HG02610 (cell line): ENCODE measurements around the gene CIART.
"Not testable (repeated sequence)": the region's sequence is repeated elsewhere in the genome, so short reads cannot be mapped to it uniquely, and the experiment has no call there.

Source experiments
- ATAC-seq: cut with Tn5 transposase; IDR thresholded peaks from one replicate; pipeline ENCODE4 v1.9.1; 2021; ENCODE audit warnings: mild to moderate bottlenecking, moderate library complexity; ENCODE audit not compliant: unreplicated experiment

Gene CIART, protein sequence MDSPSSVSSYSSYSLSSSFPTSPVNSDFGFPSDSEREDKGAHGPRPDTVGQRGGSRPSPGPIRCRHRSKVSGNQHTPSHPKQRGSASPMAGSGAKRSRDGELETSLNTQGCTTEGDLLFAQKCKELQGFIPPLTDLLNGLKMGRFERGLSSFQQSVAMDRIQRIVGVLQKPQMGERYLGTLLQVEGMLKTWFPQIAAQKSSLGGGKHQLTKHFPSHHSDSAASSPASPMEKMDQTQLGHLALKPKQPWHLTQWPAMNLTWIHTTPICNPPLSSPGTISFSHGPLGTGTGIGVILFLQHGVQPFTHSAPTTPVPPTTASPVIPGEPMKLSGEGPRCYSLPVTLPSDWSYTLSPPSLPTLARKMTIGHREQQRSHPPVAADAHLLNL

GRCh38 chr1:150281758-150282557, at the start of gene CIART:
TSS of gene CIART (plus strand) at chr1:150282554. CDS start at chr1:150283268, 714 bp downstream.
- peak; percentile 78 for ATAC-seq

DNA sequence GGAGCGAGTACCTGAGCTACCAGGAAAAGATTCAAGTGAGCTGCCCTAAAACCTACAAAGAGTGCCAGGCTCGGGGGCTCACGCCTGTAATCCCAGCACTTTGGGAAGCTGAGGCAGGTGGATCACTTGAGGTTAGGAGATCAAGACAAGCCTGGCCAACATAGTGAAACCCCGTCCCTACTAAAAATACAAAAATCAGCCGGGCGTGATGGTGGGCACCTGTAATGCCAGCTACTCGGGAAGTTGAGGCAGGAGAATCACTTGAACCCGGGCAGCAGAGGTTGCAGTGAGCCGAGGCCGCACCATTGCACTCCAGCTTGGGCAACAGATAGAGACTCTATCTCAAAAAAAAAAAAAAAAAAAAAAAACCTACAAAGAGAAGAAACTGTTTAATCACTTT, 49.4 kb upstream of the CIART start:
- ATAC-seq = not testable (repeated sequence)

- no peak for ATAC-seq
Observed at GRCh38 chr1:150233359-150234308, 48.7 kb upstream of the CIART start.

DNA sequence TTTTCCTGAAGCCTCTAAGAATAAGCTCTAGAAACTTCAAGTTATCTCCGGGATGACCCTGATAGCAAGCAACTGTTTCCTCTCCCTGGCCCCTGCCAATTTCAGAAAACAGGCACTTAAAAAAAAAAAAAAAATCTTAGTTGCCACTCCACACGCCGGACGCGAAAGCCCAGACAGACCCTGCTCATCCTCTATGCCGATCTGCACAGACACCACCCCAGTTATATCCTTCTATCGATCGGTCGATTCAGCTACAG, 48.1 kb upstream of the CIART start:
- no peak for ATAC-seq

- ATAC-seq = peak; percentile 44
Observed at GRCh38 chr1:150234566-150235293, 47.6 kb upstream of the CIART start.

DNA sequence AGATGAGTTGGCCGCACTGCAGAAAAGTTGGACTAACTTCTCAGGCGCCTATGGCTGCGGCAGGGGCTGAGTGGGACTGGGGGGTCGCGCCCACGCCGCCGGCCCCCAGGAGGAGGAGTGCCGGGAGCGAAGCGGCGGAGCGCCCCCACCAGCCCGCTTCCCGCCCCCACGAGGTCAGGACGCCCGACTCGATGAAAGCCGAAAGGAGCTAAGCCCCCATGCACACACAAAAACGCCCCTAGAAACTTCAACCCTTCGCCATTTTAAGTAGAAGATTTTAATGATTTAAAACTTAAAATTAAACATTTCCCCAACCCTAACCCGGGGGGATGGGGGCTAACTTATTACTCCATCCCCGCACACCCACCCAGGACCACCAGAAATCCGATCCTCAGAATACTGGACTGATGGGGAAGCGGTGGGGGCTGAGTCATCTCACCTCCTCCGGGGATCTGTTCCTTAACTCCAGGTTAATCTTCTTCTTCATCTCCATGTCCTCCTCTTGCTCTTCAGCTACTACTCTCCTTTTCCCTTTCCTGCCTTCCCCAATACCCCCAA, 47.0 kb upstream of the CIART start:
- ATAC-seq = no peak

DNA sequence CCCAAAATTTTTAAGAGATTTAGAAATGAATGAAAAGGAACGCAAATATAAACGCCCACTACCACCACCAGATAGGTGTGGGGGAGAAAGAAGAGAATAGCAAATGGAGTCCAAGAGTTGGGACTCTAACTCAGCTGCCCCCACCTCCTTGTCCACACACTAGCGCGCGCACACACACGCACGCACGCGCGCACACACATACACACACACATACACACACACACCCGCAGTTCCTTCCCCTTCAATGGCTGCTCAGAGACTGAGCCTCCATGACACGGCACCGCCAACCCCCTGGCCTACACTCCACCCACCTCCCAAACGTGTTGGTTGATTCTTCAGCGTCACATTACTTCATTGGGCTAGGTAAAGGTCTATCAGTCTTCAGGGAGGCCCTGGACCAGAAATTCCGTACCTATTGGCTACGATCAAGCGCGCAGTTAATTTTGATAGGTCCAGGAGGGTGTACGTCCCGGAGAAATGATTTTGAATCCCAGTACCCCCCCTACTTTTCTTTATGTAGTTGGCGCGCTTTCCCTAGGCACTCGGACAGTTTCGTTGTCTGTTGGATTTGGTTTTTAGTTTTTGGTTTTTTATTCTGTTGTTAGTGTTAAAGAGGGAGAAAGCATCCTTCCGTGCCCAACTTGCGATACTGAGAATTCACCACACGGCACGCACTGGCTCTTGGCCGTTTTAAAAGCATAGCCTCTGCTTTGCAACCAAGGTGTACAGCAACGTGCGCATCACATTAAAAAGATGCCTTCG, 46.3 kb upstream of the CIART start, which contains the start of gene ANP32E:
Gene ANP32E, minus strand, starts transcription at position 261 of the 762 bp plus-strand sequence. CDS start 326 bp downstream, outside the sequence.
- peak; percentile 82 for ATAC-seq

DNA sequence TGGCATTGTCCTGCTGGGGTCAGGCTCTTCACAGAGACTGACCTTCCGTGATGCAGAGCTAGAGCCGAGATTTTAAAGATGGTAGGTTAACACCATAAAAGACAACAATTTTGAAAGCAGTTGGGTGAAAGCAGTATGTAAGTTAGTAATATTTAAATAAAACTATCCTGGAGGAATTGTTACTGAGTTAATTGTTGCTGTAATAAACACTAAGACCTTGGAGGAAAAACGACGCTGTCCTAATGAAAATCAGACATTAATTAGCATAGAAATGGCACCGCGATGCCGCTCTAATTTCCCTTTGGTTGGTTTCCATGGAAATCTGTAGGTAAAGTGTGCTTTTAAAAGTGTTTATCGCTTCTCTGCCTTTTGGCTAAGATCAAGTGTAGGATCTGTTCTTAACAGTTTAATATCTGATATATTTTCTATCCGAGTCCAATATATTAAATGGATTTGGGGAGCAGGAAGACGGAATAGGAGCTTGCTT, 45.7 kb upstream of the CIART start:
- no peak for ATAC-seq

- ATAC-seq = not testable (repeated sequence)
Observed at GRCh38 chr1:150237176-150237575, 45.2 kb upstream of the CIART start.

DNA sequence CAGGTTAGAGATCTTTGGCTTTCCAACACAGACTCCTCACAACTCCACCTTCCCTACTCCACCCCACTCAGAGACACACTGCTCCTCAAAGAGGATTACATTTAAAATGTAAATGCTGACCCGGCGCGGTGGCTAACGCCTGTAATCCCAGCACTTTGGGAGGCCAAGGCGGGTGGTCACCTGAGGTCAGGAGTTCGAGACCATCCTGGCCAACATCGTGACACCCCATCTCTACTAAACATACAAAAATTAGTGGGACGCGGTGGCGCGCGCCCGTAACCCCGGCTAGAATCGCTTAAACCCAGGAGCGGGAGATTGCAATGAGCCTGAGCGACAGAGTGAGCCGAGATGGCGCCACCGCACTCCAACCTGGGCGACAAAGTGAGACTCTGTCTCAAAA, 44.6 kb upstream of the CIART start:
- ATAC-seq = no peak

DNA sequence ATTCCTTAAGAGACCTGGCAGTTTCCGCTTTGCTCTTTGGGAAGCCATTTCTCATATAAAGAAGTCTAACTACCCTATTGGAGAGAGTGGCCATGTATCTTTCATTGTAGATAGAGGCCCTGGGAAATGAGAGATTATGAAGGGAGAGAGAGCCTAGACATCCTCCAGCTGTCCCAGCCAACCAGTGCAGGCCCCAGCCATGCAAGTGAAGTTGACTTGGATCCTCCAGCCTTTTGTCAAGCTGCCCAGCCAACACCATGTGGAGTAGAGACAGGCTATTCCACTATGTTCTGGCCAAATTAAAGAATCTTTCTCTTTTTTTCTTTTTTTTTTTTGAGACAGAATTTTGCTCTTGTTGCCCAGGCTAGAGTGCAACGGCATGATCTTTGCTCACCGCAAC, 39.4 kb upstream of the CIART start:
- ATAC-seq = no peak

DNA sequence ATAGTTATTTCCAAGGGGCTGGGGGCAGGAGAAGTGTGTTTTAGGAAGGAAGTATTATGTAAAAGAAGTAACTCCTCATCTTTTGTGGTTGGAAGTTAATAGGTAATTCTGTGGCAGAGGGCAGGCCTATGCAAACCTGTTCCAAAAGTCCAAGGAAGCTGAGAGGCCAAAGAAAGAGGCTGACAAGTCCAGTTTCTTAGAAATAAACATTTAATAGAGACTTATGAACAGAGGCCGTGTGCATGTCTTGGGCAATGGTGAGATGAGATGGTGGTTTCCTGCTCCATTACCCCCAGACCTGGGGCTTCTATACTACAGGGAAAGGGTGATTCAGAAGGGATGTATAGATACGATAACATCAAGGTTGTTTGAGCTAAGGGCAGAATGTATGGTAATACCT, 32.4 kb upstream of the CIART start:
- no peak for ATAC-seq

DNA sequence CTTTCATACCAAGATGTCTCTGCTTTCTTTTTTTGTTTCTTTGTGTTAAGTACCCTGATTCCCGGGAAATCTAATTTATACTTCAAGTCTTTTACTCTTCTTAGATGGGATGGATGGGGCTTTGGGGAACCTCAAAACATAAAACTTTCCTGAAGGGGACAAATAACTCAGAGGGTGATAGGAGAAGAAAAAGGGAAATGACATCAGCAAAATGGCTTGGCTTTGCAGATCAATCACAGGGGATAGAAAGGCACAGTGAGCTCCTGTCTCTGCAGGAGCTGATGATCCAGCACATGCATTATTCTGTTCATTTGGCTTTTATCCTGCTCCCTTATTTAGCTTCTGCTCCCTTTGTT, 26.2 kb upstream of the CIART start:
- no peak for ATAC-seq

DNA sequence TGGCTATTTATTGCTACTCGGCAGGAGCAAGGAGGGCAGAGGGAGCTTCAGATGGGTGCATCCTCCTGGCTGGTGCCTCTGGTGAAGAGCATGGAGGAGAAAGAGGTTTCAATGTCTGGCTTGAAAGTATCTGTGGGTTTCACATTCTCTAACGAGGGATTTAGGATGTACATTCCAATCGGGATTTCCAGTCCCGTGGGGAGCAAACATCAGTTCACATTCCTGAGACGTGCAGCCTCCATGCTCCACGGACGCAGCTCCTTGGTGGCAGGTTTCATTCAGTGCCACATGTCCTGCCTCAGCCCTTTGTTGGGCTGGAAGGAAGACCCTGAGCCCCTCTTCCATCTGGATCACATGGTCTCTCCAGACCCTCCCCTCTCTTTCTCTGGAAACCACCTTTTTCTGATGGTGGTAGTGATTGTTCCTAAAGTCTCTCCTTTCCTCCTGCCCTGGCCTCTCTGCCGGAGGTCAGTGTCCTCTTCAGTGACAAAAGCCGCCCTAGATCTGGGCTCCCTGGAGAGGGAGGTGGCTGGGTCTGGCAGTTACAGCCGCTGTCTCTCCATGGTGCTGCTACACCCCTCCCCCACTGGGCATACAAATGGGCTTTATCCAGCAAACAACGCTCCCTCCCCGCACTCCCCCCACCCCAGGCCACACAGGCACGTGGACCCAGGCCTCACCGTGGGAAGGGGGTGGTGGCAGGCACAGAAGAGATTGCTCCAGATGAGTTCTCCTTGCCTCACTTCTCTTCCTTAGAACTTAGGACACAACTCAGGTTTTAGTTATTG, 25.6 kb upstream of the CIART start:
- ATAC-seq = no peak

DNA sequence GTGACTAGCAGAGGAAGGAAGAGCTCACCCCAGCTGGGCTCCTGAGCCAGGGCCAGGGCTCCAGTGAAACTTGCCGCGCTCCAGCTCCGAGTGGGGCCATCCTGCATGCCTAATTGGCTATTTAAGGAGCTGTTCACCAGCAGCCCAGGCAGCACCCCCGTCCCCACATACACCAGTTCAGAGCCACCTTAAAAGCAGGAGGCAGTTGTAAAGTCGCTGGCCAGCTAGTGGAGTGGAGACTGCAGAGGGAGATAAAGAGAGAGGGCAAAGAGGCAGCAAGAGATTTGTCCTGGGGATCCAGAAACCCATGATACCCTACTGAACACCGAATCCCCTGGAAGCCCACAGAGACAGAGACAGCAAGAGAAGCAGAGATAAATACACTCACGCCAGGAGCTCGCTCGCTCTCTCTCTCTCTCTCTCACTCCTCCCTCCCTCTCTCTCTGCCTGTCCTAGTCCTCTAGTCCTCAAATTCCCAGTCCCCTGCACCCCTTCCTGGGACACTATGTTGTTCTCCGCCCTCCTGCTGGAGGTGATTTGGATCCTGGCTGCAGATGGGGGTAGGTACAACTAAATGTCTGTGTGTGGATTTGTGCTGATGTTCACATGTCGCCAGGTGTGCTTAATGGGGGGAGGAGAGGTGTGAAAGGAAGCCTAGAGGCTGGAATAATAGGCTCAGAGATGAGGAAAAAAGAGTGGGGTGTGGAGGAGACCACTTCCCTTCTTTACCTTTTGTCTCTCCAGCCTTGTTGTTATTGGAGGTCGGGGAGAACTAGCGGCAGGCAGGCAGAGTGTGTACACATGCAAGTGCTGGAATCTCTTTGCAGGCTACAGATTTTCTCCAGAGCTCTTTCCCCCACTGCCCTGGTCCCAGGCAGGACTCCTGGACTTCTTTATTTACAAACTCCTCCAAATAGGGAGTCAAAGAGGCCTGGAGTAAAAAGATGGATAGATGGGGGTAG, 24.4 kb upstream of the CIART start, which contains the start of gene CA14:
Gene CA14, plus strand, starts transcription at position 151 of the 962 bp plus-strand sequence. Its CDS starts 355 bp downstream, at position 506.
- ATAC-seq = no peak

- ATAC-seq = no peak
Observed at GRCh38 chr1:150259217-150259616, 23.1 kb upstream of the CIART start.
